H9 (cell line): ENCODE results near the gene PRPH. TPM values are rescaled to one million over a fixed set of nuclear protein-coding genes. Genes with fewer than 3 reads are reported as not detected.

Source experiments
- DNase-seq: peaks from one replicate; pipeline ENCODE4 v3.0.0-alpha.2; 2017
- H2AFZ ChIP-seq: one replicate; pipeline ENCODE4 v1.6.1; 2013; ENCODE audit warnings: mild to moderate bottlenecking, low read length, control low read depth, moderate library complexity
- H2AK5ac ChIP-seq: 2 replicates; pipeline ENCODE4 v1.6.1; 2013; ENCODE audit warnings: low read length, control low read depth, mixed read lengths; ENCODE audit not compliant: insufficient read length
- H2BK120ac ChIP-seq: one replicate; pipeline ENCODE4 v1.6.1; 2013; ENCODE audit warnings: low read depth, mild to moderate bottlenecking, low read length, control low read depth, inconsistent platforms; ENCODE audit not compliant: poor library complexity, severe bottlenecking
- H2BK12ac ChIP-seq: 2 replicates; pipeline ENCODE4 v1.6.1; 2013; ENCODE audit warnings: low read length, control low read depth, mixed read lengths, low read depth; ENCODE audit not compliant: insufficient read length
- H2BK15ac ChIP-seq: 2 replicates; pipeline ENCODE4 v1.6.1; 2013; ENCODE audit warnings: low read depth, low read length, control low read depth
- H2BK20ac ChIP-seq: one replicate; pipeline ENCODE4 v1.6.1; 2013; ENCODE audit warnings: low read depth, mild to moderate bottlenecking, low read length, control low read depth, inconsistent platforms; ENCODE audit not compliant: poor library complexity, severe bottlenecking
- H2BK5ac ChIP-seq: 2 replicates; pipeline ENCODE4 v1.6.1; 2013; ENCODE audit warnings: low read length, control low read depth, mixed read lengths; ENCODE audit not compliant: insufficient read length
- H3K14ac ChIP-seq: 2 replicates; pipeline ENCODE4 v1.6.1; 2013; ENCODE audit warnings: low read length, control low read depth; ENCODE audit not compliant: insufficient read depth
- H3K18ac ChIP-seq: 2 replicates; pipeline ENCODE4 v1.6.1; 2013; ENCODE audit warnings: low read depth, mild to moderate bottlenecking, mixed read lengths, low read length, control low read depth; ENCODE audit not compliant: insufficient read length
- H3K23ac ChIP-seq: 2 replicates; pipeline ENCODE4 v1.6.1; 2013; ENCODE audit warnings: low read length, control low read depth, mixed read lengths, low read depth; ENCODE audit not compliant: insufficient read length
- H3K23me2 ChIP-seq: 2 replicates; pipeline ENCODE4 v1.6.1; 2013; ENCODE audit warnings: low read depth, mild to moderate bottlenecking, mixed read lengths, low read length, control low read depth; ENCODE audit not compliant: insufficient read length, poor library complexity, severe bottlenecking
- H3K27ac ChIP-seq: 2 replicates; pipeline ENCODE4 v1.5.1; 2013; ENCODE audit warnings: low read length, control low read depth, mixed read lengths, low read depth; ENCODE audit not compliant: insufficient read length
- H3K27me3 ChIP-seq: 2 replicates; pipeline ENCODE4 v1.6.1; 2013; ENCODE audit warnings: low read length, control low read depth, inconsistent platforms; ENCODE audit not compliant: insufficient read depth
- H3K4ac ChIP-seq: 2 replicates; pipeline ENCODE4 v1.6.1; 2013; ENCODE audit warnings: low read depth, mild to moderate bottlenecking, control low read depth, inconsistent platforms, low read length, moderate library complexity
- H3K4me1 ChIP-seq: 2 replicates; pipeline ENCODE4 v1.6.1; 2013; ENCODE audit warnings: low read length, control low read depth, inconsistent platforms; ENCODE audit not compliant: insufficient read depth
- H3K4me2 ChIP-seq: 2 replicates; pipeline ENCODE4 v1.6.1; 2013; ENCODE audit warnings: low read length, control low read depth, mixed read lengths; ENCODE audit not compliant: insufficient read length, insufficient read depth
- H3K56ac ChIP-seq: 2 replicates; pipeline ENCODE4 v1.6.1; 2013; ENCODE audit warnings: low read depth, mild to moderate bottlenecking, mixed read lengths, low read length, control low read depth; ENCODE audit not compliant: insufficient read length
- H3K79me1 ChIP-seq: 2 replicates; pipeline ENCODE4 v1.6.1; 2013; ENCODE audit warnings: low read depth, mild to moderate bottlenecking, moderate library complexity, low read length, control low read depth, inconsistent platforms; ENCODE audit not compliant: insufficient read depth, poor library complexity, severe bottlenecking
- H3K79me2 ChIP-seq: 2 replicates; pipeline ENCODE4 v1.6.1; 2013; ENCODE audit warnings: low read length, control low read depth, inconsistent platforms; ENCODE audit not compliant: insufficient read depth
- H3K9ac ChIP-seq: 2 replicates; pipeline ENCODE4 v1.6.1; 2013; ENCODE audit warnings: low read length, control low read depth, mixed read lengths; ENCODE audit not compliant: insufficient read length; ENCODE audit errors: extremely low read depth
- H3K9me3 ChIP-seq: one replicate; pipeline ENCODE4 v1.6.1; 2013; ENCODE audit warnings: low read depth, low read length, inconsistent platforms; ENCODE audit not compliant: control insufficient read depth
- H3T11ph ChIP-seq: one replicate; pipeline ENCODE4 v1.6.1; 2013; ENCODE audit warnings: mild to moderate bottlenecking, low read length, control low read depth, inconsistent platforms
- H4K20me1 ChIP-seq: one replicate; pipeline ENCODE4 v1.6.1; 2013; ENCODE audit not compliant: control insufficient read depth, insufficient read length, insufficient read depth
- H4K5ac ChIP-seq: 2 replicates; pipeline ENCODE4 v1.6.1; 2013; ENCODE audit warnings: low read depth, mild to moderate bottlenecking, mixed read lengths, low read length, control low read depth; ENCODE audit not compliant: insufficient read length
- H4K8ac ChIP-seq: replicated peaks from 2 replicates; pipeline ENCODE4 v1.6.1; 2013; ENCODE audit warnings: low read length, control low read depth, mixed read lengths, low read depth; ENCODE audit not compliant: insufficient read length
- H4K91ac ChIP-seq: 2 replicates; pipeline ENCODE4 v1.6.1; 2013; ENCODE audit warnings: low read depth, mild to moderate bottlenecking, moderate library complexity, mixed read lengths, low read length, control low read depth; ENCODE audit not compliant: insufficient read length
- H3K27ac Mint-ChIP-seq, 3 experiments: 2 replicates in 2 of 3; 3 replicates in 1 of 3; pipeline ENCODE4 v1.8.0; 2020 to 2021; ENCODE audit warnings: mixed read lengths in 3 of 3, mild to moderate bottlenecking in 1 of 3, moderate library complexity in 1 of 3
- H3K27me3 Mint-ChIP-seq: 2 replicates; pipeline ENCODE4 v1.8.0; 2021; ENCODE audit warnings: low read depth, mild to moderate bottlenecking, moderate library complexity, mixed read lengths
- H3K36me3 Mint-ChIP-seq, 3 experiments: 2 replicates in 2 of 3; 3 replicates in 1 of 3; pipeline ENCODE4 v1.8.0; 2020 to 2021; ENCODE audit warnings: low read depth in 3 of 3, mixed read lengths in 3 of 3; ENCODE audit not compliant: insufficient read depth in 1 of 3
- H3K4me1 Mint-ChIP-seq, 2 experiments: 2 replicates each; pipeline ENCODE4 v1.8.0; 2020; ENCODE audit warnings: mixed read lengths in 2 of 2
- H3K4me3 Mint-ChIP-seq, 2 experiments: 2 replicates in 1 of 2; 3 replicates in 1 of 2; pipeline ENCODE4 v1.8.0; 2020 to 2021; ENCODE audit warnings: mild to moderate bottlenecking in 2 of 2, mixed read lengths in 2 of 2, moderate library complexity in 1 of 2
- H3K9me3 Mint-ChIP-seq, 2 experiments: 2 replicates in 1 of 2; 3 replicates in 1 of 2; pipeline ENCODE4 v1.8.0; 2020; ENCODE audit warnings: mild to moderate bottlenecking in 2 of 2, mixed read lengths in 2 of 2, moderate library complexity in 1 of 2
- WGBS: extraction: QIAGEN DNeasy Blood & Tissue Kit; methylation state at CpG from one replicate; pipeline ENCODE4 v1.1.7; 2013; ENCODE audit warnings: missing lambda C conversion rate, low lambda C conversion rate, mixed read lengths; ENCODE audit not compliant: insufficient read length; ENCODE audit errors: extremely low coverage; 5-methylcytosine and 5-hydroxymethylcytosine counted together
- total RNA-seq: library from RNA; stranded (reverse); gene quantifications from 2 replicates; pipeline ENCODE4 v1.2.1, GENCODE V29; 2021
- TF ChIP-seq, protein P1 (sequence below): fragments of 200-600 bp; sonication (generic); conservative IDR thresholded peaks from 3 replicates; pipeline ENCODE4 v1.8.0; 2021; ENCODE audit warnings: antibody characterized with exemption, mild to moderate bottlenecking

PRPH gene
- total RNA-seq, 1 experiment from 2014 or later: 1.1 TPM

DNA sequence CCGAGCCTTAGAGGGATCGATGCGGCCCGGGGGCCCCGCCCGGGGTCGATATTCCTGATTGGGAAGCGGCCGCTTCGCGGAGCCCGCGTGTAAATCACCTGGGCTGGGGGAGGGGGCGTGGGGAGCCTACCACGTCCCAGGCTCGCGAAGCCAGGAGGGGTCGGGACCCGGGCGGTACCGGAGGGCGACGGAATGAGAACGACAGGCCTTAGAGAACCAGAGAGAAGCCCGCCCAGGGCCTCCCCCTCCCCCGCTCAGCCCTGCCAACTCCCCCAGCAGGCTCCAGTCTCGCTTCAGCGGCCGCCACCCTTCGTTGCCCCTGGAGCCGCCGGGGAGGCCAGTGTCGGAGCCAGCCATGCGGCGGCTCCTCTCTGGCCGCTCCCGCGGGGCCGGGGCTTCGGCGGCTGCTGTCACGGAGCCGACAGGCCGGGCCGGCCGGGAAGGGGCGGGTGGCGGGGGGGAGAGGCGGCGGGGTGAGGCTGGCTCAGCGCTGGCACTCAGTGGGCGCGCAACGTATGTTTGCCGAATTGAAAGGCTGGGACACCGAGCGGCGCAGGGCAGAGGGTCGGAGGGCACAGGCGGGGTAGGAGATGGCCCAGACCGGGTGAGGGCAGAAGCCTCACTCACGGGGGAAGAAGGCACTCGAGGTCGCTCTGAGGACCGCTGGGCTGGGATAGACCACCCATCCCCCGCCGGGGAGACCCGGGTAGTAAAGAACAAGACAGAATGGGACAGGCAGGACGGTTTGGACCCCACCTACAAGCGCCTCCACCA is 50.3 kb downstream of the PRPH start:
- Histone ChIP-seq H3K4ac (no peak overlapping the region), H2BK5ac (no peak overlapping the region), H4K20me1 (peaks cover 3% of the 10 kb centered on the region), H3K23ac (no peak overlapping the region), H3K56ac (no peak overlapping the region), H2AFZ (no peak overlapping the region), H3K23me2 (peaks cover 36% of the 10 kb centered on the region), H3K18ac (no peak overlapping the region), H4K8ac (no peak overlapping the region), H3K79me2 (no peaks in the 10 kb centered on the region), H3T11ph (no peak overlapping the region), H3K79me1 (no peaks in the 10 kb centered on the region), H3K4me2 (peak overlapping the region; percentile 45), H2BK15ac (no peak overlapping the region), H3K27me3 (peaks cover 73% of the 10 kb centered on the region), H2BK12ac (no peak overlapping the region), H3K14ac (no peak overlapping the region), H2BK20ac (no peak overlapping the region), H3K9me3 (no peaks in the 10 kb centered on the region), H4K91ac (no peak overlapping the region), H2BK120ac (no peak overlapping the region), H3K9ac (no peak overlapping the region), H2AK5ac (no peak overlapping the region), H4K5ac (no peak overlapping the region), H3K27ac (no peak overlapping the region), H3K4me1 (peaks cover 7% of the 10 kb centered on the region; the same call in 1 of the 2 replicates)
- WGBS: no CpG with 5 or more reads among the region's 70 CpGs
- no peak overlapping the region for H3K27ac Mint-ChIP-seq
- DNase-seq: peak; percentile 61
- TF ChIP-seq, protein P1, sequence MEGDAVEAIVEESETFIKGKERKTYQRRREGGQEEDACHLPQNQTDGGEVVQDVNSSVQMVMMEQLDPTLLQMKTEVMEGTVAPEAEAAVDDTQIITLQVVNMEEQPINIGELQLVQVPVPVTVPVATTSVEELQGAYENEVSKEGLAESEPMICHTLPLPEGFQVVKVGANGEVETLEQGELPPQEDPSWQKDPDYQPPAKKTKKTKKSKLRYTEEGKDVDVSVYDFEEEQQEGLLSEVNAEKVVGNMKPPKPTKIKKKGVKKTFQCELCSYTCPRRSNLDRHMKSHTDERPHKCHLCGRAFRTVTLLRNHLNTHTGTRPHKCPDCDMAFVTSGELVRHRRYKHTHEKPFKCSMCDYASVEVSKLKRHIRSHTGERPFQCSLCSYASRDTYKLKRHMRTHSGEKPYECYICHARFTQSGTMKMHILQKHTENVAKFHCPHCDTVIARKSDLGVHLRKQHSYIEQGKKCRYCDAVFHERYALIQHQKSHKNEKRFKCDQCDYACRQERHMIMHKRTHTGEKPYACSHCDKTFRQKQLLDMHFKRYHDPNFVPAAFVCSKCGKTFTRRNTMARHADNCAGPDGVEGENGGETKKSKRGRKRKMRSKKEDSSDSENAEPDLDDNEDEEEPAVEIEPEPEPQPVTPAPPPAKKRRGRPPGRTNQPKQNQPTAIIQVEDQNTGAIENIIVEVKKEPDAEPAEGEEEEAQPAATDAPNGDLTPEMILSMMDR: no peak
- peaks cover 0 to 1% (median 0%) of the 10 kb centered on the region in 3 experiments; a peak in 1 of 7 replicates for H3K36me3 Mint-ChIP-seq
- H3K4me1 Mint-ChIP-seq: peaks cover 41 to 46% of the 10 kb centered on the region in 2 experiments
- peaks cover 1 to 3% of the 10 kb centered on the region in 2 experiments; a peak in 2 of 5 replicates for H3K9me3 Mint-ChIP-seq
- H3K27me3 Mint-ChIP-seq: peaks cover 98% of the 10 kb centered on the region
- H3K4me3 Mint-ChIP-seq: peak overlapping the region; percentile 61 to 87
